H1 (cell line): ENCODE measurements around the gene NUP98. TPM values are rescaled to one million over a fixed set of nuclear protein-coding genes. Genes with fewer than 3 reads are reported as not detected.

Experiments used
- CTCF ChIA-PET: fragments of 300-600 bp; sonication (Branson Sonifier 250); formaldehyde crosslinking; loops from one replicate; lab custom pipeline; 2021; ENCODE audit not compliant: partially characterized antibody; lab: Charles Lee
- POLR2A ChIA-PET: fragments of 300-600 bp; sonication (Branson Sonifier 250); formaldehyde crosslinking; loops from one replicate; lab custom pipeline; 2021; ENCODE audit warnings: inconsistent platforms; ENCODE audit not compliant: partially characterized antibody; lab: Charles Lee
- DNase-seq, 2 experiments: peaks; one replicate each; pipeline versions ENCODE4 v3.0.0 to v3.0.0-alpha.2; 2010 to 2022; ENCODE audit warnings: low spot score in 2 of 2, low read depth in 1 of 2, mixed read lengths in 1 of 2
- FAIRE-seq: peaks from 2 replicates; lab custom pipeline; 2011; peaks lifted over from hg19 to GRCh38; lab: Jason Lieb, UNC
- H2AFZ ChIP-seq: 2 replicates; pipeline ENCODE4 v1.8.1; 2012; ENCODE audit warnings: low read length, inconsistent platforms
- H2AK5ac ChIP-seq: 2 replicates; pipeline ENCODE4 v1.6.1; 2013; ENCODE audit warnings: low read depth, low read length
- H2BK120ac ChIP-seq: replicated peaks from 2 replicates; pipeline ENCODE3; 2013; ENCODE audit warnings: low read depth, low read length, inconsistent platforms
- H2BK12ac ChIP-seq: 2 replicates; pipeline ENCODE4 v1.6.1; 2013; ENCODE audit warnings: low read depth, low read length
- H2BK15ac ChIP-seq: 2 replicates; pipeline ENCODE4 v1.6.1; 2013; ENCODE audit warnings: low read length
- H2BK20ac ChIP-seq: 2 replicates; pipeline ENCODE4 v1.6.1; 2013; ENCODE audit warnings: low read length
- H2BK5ac ChIP-seq: 2 replicates; pipeline ENCODE4 v1.6.1; 2013; ENCODE audit warnings: low read depth, low read length
- H3K14ac ChIP-seq: 2 replicates; pipeline ENCODE4 v1.6.1; 2013; ENCODE audit warnings: inconsistent platforms; ENCODE audit not compliant: insufficient read length
- H3K18ac ChIP-seq: 2 replicates; pipeline ENCODE4 v1.6.1; 2013; ENCODE audit warnings: low read length; ENCODE audit errors: extremely low read depth
- H3K23ac ChIP-seq: 2 replicates; pipeline ENCODE4 v1.6.1; 2013; ENCODE audit warnings: inconsistent platforms; ENCODE audit not compliant: insufficient read length
- H3K23me2 ChIP-seq: 2 replicates; pipeline ENCODE4 v1.6.1; 2013; ENCODE audit warnings: low read depth, low read length
- H3K27ac ChIP-seq: 2 replicates; pipeline ENCODE4 v1.6.1; 2011; ENCODE audit warnings: low read depth, low read length, inconsistent platforms
- H3K27me3 ChIP-seq, 4 experiments: replicated peaks in 1 of 4; 1 replicate in 1 of 4; 2 replicates in 3 of 4; pipeline versions ENCODE4 v1.6.1 to v1.8.1; 2011 to 2013; ENCODE audit warnings: low read length in 3 of 4, mild to moderate bottlenecking in 3 of 4, inconsistent platforms in 2 of 4, mixed read lengths in 2 of 4, moderate library complexity in 1 of 4; ENCODE audit not compliant: control insufficient read depth in 3 of 4, insufficient read depth in 3 of 4; ENCODE audit errors: extremely low read depth in 1 of 4
- H3K36me3 ChIP-seq, 4 experiments: 2 replicates each; pipeline versions ENCODE4 v1.6.1 to v1.8.1; 2011 to 2013; ENCODE audit warnings: mild to moderate bottlenecking in 4 of 4, low read length in 3 of 4, moderate library complexity in 2 of 4, control low read depth in 1 of 4, inconsistent platforms in 1 of 4; ENCODE audit not compliant: insufficient read depth in 4 of 4, control insufficient read depth in 2 of 4
- H3K4ac ChIP-seq: replicated peaks from 2 replicates; pipeline ENCODE3; 2013; ENCODE audit warnings: low read length, low read depth, mixed read lengths, inconsistent platforms; ENCODE audit not compliant: insufficient read length
- H3K4me1 ChIP-seq, 4 experiments: replicated peaks in 1 of 4; 1 replicate in 1 of 4; 2 replicates in 3 of 4; pipeline versions ENCODE4 v1.6.1 to v1.8.1; 2011 to 2013; ENCODE audit warnings: low read length in 3 of 4, inconsistent platforms in 2 of 4, mixed read lengths in 1 of 4; ENCODE audit not compliant: insufficient read depth in 4 of 4, control insufficient read depth in 3 of 4
- H3K4me2 ChIP-seq, 2 experiments: 2 replicates each; pipeline versions ENCODE4 v1.6.1 to v1.8.1; 2011 to 2013; ENCODE audit warnings: low read depth in 2 of 2, low read length in 2 of 2, control low read depth in 1 of 2, inconsistent platforms in 1 of 2, mild to moderate bottlenecking in 1 of 2; ENCODE audit not compliant: insufficient read depth in 1 of 2
- H3K4me3 ChIP-seq, 4 experiments: fragments of 200-600, 300-600 bp in 1 of 4; sonication (generic), shearing (Covaris generic), sonication (Bioruptor Twin) in 1 of 4; 2 replicates each; pipeline versions ENCODE4 v1.5.1 to v1.8.1; 2011 to 2016; ENCODE audit warnings: low read length in 4 of 4, low read depth in 3 of 4, control low read depth in 2 of 4, inconsistent platforms in 2 of 4, mild to moderate bottlenecking in 2 of 4, mixed read lengths in 1 of 4, moderate library complexity in 1 of 4; ENCODE audit not compliant: insufficient read depth in 2 of 4; ENCODE audit errors: extremely low read depth in 1 of 4
- H3K56ac ChIP-seq: replicated peaks from 2 replicates; pipeline ENCODE3; 2013; ENCODE audit warnings: low read depth, mild to moderate bottlenecking, mixed read lengths, low read length, inconsistent platforms; ENCODE audit not compliant: insufficient read length
- H3K79me1 ChIP-seq: 2 replicates; pipeline ENCODE4 v1.6.1; 2013; ENCODE audit warnings: low read depth, low read length, control low read depth
- H3K79me2 ChIP-seq, 2 experiments: 2 replicates each; pipeline versions ENCODE4 v1.6.1 to v1.8.1; 2012 to 2013; ENCODE audit warnings: low read length in 2 of 2, mild to moderate bottlenecking in 2 of 2, inconsistent platforms in 1 of 2; ENCODE audit not compliant: insufficient read depth in 2 of 2, control insufficient read depth in 1 of 2
- H3K9ac ChIP-seq, 4 experiments: replicated peaks in 1 of 4; 1 replicate in 1 of 4; 2 replicates in 3 of 4; pipeline versions ENCODE4 v1.6.1 to v1.8.1; 2011 to 2013; ENCODE audit warnings: low read depth in 3 of 4, low read length in 3 of 4, control low read depth in 2 of 4, mild to moderate bottlenecking in 2 of 4, moderate library complexity in 2 of 4, inconsistent platforms in 1 of 4; ENCODE audit errors: extremely low read depth in 1 of 4
- H3K9me3 ChIP-seq, 2 experiments: 2 replicates each; pipeline versions ENCODE4 v1.6.1 to v1.8.1; 2012 to 2013; ENCODE audit warnings: mild to moderate bottlenecking in 2 of 2, moderate library complexity in 2 of 2, control low read depth in 1 of 2, inconsistent platforms in 1 of 2, low read depth in 1 of 2, low read length in 1 of 2, mixed read lengths in 1 of 2; ENCODE audit not compliant: insufficient read depth in 2 of 2
- H4K20me1 ChIP-seq, 2 experiments: replicated peaks in 1 of 2; 2 replicates each; pipeline versions ENCODE3 to v1.8.1; 2011 to 2013; ENCODE audit warnings: inconsistent platforms in 2 of 2, low read length in 2 of 2, mild to moderate bottlenecking in 1 of 2; ENCODE audit not compliant: insufficient read depth in 2 of 2, control insufficient read depth in 1 of 2
- H4K5ac ChIP-seq: 2 replicates; pipeline ENCODE4 v1.6.1; 2013; ENCODE audit warnings: low read length, low read depth, mixed read lengths, inconsistent platforms; ENCODE audit not compliant: insufficient read length
- H4K8ac ChIP-seq: 2 replicates; pipeline ENCODE4 v1.8.0; 2013; ENCODE audit warnings: mild to moderate bottlenecking, moderate library complexity, low read length, inconsistent platforms; ENCODE audit not compliant: insufficient read depth; ENCODE audit errors: extremely low read depth
- H4K91ac ChIP-seq: replicated peaks from 2 replicates; pipeline ENCODE3; 2013; ENCODE audit warnings: low read length, mixed read lengths, inconsistent platforms; ENCODE audit not compliant: insufficient read length
- BACH1 ChIP-seq: IDR thresholded peaks from 2 replicates; pipeline ENCODE4 v1.6.1; 2012; ENCODE audit warnings: low read length, improper control_type of control experiment
- GTF2F1 ChIP-seq: IDR thresholded peaks from 2 replicates; pipeline ENCODE4 v1.6.1; 2012; ENCODE audit warnings: low read depth, low read length, improper control_type of control experiment, borderline replicate concordance
- KDM1A ChIP-seq: fragments of 200-600, 300-600 bp; sonication (generic); IDR thresholded peaks from 2 replicates; pipeline ENCODE4 v1.7.1; 2016; ENCODE audit warnings: mild to moderate bottlenecking, low read length, borderline replicate concordance
- MAFK ChIP-seq: IDR thresholded peaks from 2 replicates; pipeline ENCODE4 v1.6.1; 2012; ENCODE audit warnings: low read depth, mild to moderate bottlenecking, improper control_type of control experiment, low read length
- PHF8 ChIP-seq: fragments of 200-600 bp; sonication (generic); conservative IDR thresholded peaks from 2 replicates; pipeline ENCODE4 v1.7.1; 2012; ENCODE audit warnings: low read depth, mild to moderate bottlenecking, inconsistent platforms, low read length, moderate library complexity
- POU5F1 ChIP-seq: IDR thresholded peaks from 2 replicates; pipeline ENCODE4 v1.6.1; 2011; ENCODE audit warnings: low read depth, mild to moderate bottlenecking, low read length, moderate library complexity
- RAD21 ChIP-seq, 2 experiments: IDR thresholded peaks in 1 of 2; conservative IDR thresholded peaks in 1 of 2; 2 replicates each; pipeline ENCODE4 v1.6.1; 2011; ENCODE audit warnings: low read depth in 2 of 2, low read length in 2 of 2, improper control_type of control experiment in 1 of 2, inconsistent platforms in 1 of 2, mild to moderate bottlenecking in 1 of 2, moderate library complexity in 1 of 2
- RNF2 ChIP-seq: fragments of 200-900, 300-1000 bp; sonication (generic); IDR thresholded peaks from 2 replicates; pipeline ENCODE4 v1.7.1; 2016; ENCODE audit warnings: borderline replicate concordance, low read depth, mild to moderate bottlenecking, antibody characterized with exemption, low read length; ENCODE audit not compliant: poor library complexity, severe bottlenecking; ENCODE audit errors: missing control alignments
- TBP ChIP-seq: IDR thresholded peaks from 2 replicates; pipeline ENCODE4 v1.6.1; 2011; ENCODE audit warnings: low read depth, low read length, improper control_type of control experiment
- TEAD4 ChIP-seq: IDR thresholded peaks from 2 replicates; pipeline ENCODE4 v1.6.1; 2012; ENCODE audit warnings: low read depth, low read length, inconsistent platforms, mixed read lengths
- WGBS, 2 experiments: shearing (Covaris generic) in 1 of 2; methylation state at CpG; one replicate each; pipeline versions ENCODE4 v1.1.6 to v1.1.7; 2013 to 2015; ENCODE audit warnings: low lambda C conversion rate in 2 of 2, mixed read lengths in 2 of 2, inconsistent platforms in 1 of 2, low coverage in 1 of 2, missing lambda C conversion rate in 1 of 2; ENCODE audit not compliant: insufficient replicate concordance in 2 of 2, insufficient coverage in 1 of 2, insufficient read length in 1 of 2; ENCODE audit errors: extremely low coverage in 1 of 2, missing lambda C conversion rate in 1 of 2; 5-methylcytosine and 5-hydroxymethylcytosine counted together
- polyA plus RNA-seq, 7 experiments: library from polyadenylated mRNA; depleted of rRNA in 3 of 7; stranded (reverse) in 5 of 7; unstranded in 2 of 7; fragments of >200 nt in 5 of 7; fragments of 200-250 nt in 2 of 7; gene quantifications; 1 replicate in 5 of 7; 2 replicates in 1 of 7; 4 replicates in 1 of 7; pipeline versions ENCODE4 v1.2.1 to v1.2.3, GENCODE V29; 2011 to 2013; ENCODE audit warnings: missing spikeins in 2 of 7, mixed read lengths in 2 of 7
- total RNA-seq: library from RNA; stranded (reverse); fragmentation: NEBNext Ultra II Directional; extraction: Animal tissue kit (Norgen Biotek cat#: 25700); gene quantifications from 2 replicates; pipeline ENCODE4 v1.2.1, GENCODE V29; 2021

Gene NUP98
- total and polyA plus RNA-seq, 2 of the 8 experiments (the other 6 are each of a cell fraction or from before 2014, with no cell fraction given) = 98.6 to 261 TPM

DNA sequence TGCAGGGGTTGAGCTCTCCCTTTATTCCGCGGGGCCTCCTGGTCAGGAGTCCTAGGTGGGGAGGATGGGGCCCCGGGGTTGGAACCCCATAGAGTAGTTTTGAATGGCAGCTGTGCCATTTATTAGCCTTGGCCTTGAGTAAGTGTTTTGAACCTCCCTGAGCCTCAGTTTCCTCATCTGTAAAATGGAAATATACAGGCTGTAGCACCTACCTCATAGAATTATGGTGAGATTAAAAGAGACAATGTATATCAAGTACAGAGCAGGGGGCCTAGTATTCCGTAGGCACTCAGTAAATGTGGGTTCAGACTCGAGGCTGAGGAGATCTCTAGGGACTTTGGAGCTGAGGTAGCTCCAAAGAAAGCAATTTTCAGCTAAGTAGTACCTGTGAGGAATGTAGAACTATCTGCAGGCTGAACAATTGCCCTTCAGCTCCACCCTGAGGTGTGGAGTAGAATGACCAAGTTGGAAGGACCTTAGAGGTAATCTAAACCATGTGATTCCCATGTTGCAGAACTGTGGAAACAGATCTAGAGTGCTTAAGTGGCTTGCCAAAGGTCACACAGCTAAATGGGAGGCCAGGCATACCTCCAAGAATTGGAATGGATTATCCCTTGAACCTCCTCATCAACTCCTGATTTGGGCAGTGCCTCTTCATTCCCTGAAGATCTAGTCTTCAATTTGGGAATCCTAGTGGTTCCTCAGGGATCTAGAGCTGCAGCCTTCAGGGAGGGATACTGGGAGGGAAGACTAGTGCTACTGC lies 11.7 kb upstream of the NUP98 start:
- Histone ChIP-seq H2AK5ac (no peak overlapping the region), H3K9ac (peak overlapping the region in 3 of 4 experiments; percentile 34 to 74 (median 72); a peak in 6 of 7 replicates), H2BK15ac (no peak overlapping the region), H4K91ac (no peak overlapping the region), H3K79me1 (peaks cover 4% of the 10 kb centered on the region), H2BK5ac (no peak overlapping the region; the same call in 1 of the 2 replicates), H3K14ac (peak overlapping the region; percentile 6), H4K5ac (peak overlapping the region; percentile 75), H4K8ac (peak overlapping the region; percentile 43; the same call in 1 of the 2 replicates), H3K36me3 (no peaks in the 10 kb centered on the region), H3K9me3 (no peaks in the 10 kb centered on the region), H2BK20ac (no peak overlapping the region), H3K4ac (no peak overlapping the region), H3K4me1 (peaks cover 0 to 8% (median 5%) of the 10 kb centered on the region in 4 experiments; a peak in 5 of 7 replicates), H3K23ac (no peak overlapping the region), H3K79me2 (peaks cover 0 to 5% of the 10 kb centered on the region in 2 experiments; a peak in 2 of 4 replicates), H3K27me3 (no peaks in the 10 kb centered on the region), H3K56ac (peak overlapping the region; percentile 40), H3K27ac (0 out of 2 replicates have a peak overlapping the region, but pooled peaks have one; percentile 31), H2AFZ (no peak overlapping the region), H3K18ac (peak overlapping the region; percentile 93), H2BK12ac (no peak overlapping the region), H3K23me2 (peaks cover 2% of the 10 kb centered on the region; the same call in 1 of the 2 replicates), H3K4me2 (peak overlapping the region; percentile 47 to 91), H4K20me1 (peaks cover 0 to 2% of the 10 kb centered on the region in 2 experiments), H2BK120ac (no peak overlapping the region), H3K4me3 (peak overlapping the region; percentile 66 to 84 (median 74))
- ChIA-PET POLR2A (interaction anchor here (1.0 to 4.3 kb wide), 9 partner anchors 10 to 430 kb away, joined by 3 to 32 read pairs (median 4); partner anchors contain the start of genes NUP98 and ZNF195), CTCF (interaction anchor here (0.6 to 10.8 kb wide), 36 partner anchors 11 to 296 kb away, joined by 3 to 81 read pairs (median 4); partner anchors contain the start of genes NUP98 and STIM1)
- FAIRE-seq (peak; percentile 84), DNase-seq (no peak)
- 29% methylated on average over 5 of the region's 5 CpGs; no CpG with 5 or more reads in 1 of the 2 experiments for WGBS, 2 experiments
- TF ChIP-seq RAD21 (IDR thresholded peaks at IDR 0.05 in 1 of 2, conservative IDR thresholded peaks at IDR 0.05 in 1 of 2; ENCODE audit: low read depth in 2 of 2, low read length in 2 of 2) (peak; percentile 54 to 66), GTF2F1 (no peak), RNF2 (no peak), MAFK (no peak), KDM1A (peak; percentile 89; the same call in 1 of the 2 replicates), TBP (no peak), PHF8 (no peak), BACH1 (peak; percentile 71), POU5F1 (no peak), TEAD4 (0 out of 2 replicates have a peak, but pooled peaks have one; percentile 38)
